Thyroid gland (tissue), 4 donors: ENCODE measurements around the gene SUPV3L1.

ENCODE experiments used
- CTCF ChIP-seq, 6 experiments: fragments of 200-600 bp in 3 of 6; fragments of 450-650 bp in 3 of 6; sonication (generic) in 3 of 6; IDR thresholded peaks; one replicate each; pipeline ENCODE4 v1.5.1; 2016 to 2019; ENCODE audit warnings: antibody characterized with exemption in 6 of 6, mild to moderate bottlenecking in 2 of 6, inconsistent platforms in 1 of 6, moderate library complexity in 1 of 6
- POLR2A ChIP-seq, 2 donors: fragments of 450-650 bp; IDR thresholded peaks; one replicate each; pipeline ENCODE4 v1.6.1; 2017; ENCODE audit warnings: antibody characterized with exemption in 2 of 2, mild to moderate bottlenecking in 2 of 2, moderate library complexity in 1 of 2

- TF ChIP-seq CTCF (IDR thresholded peaks at IDR 0.05), result no peak
- TF ChIP-seq POLR2A (IDR thresholded peaks at IDR 0.05), result no peak
Measured at GRCh38 chr10:69217119-69217754, 37.2 kb downstream of the SUPV3L1 start.
